GM12878 (cell line): Measurements from ENCODE around the gene RSPH9. TPM values are rescaled to one million over a fixed set of nuclear protein-coding genes. Genes with fewer than 3 reads are reported as not detected.

Experiments used
- CEBPB ChIP-seq, 2 experiments: fragments of 150-350 bp in 1 of 2; IDR thresholded peaks; 2 replicates each; pipeline ENCODE4 v1.6.1; 2012 to 2014; ENCODE audit warnings: low read depth in 2 of 2, low read length in 2 of 2, borderline replicate concordance in 1 of 2, inconsistent platforms in 1 of 2
- CHD1 ChIP-seq: IDR thresholded peaks from 2 replicates; pipeline ENCODE4 v1.6.1; 2012; ENCODE audit warnings: low read depth, low read length, improper control_type of control experiment
- DPF2 ChIP-seq: fragments of 450-650 bp; IDR thresholded peaks from 2 replicates; pipeline ENCODE4 v1.6.1; 2017; ENCODE audit warnings: mild to moderate bottlenecking
- EP300 ChIP-seq, 2 experiments: fragments of 150-350 bp in 1 of 2; IDR thresholded peaks; 2 replicates each; pipeline ENCODE4 v1.6.1; 2011 to 2012; ENCODE audit warnings: low read depth in 2 of 2, low read length in 2 of 2, borderline replicate concordance in 1 of 2, improper control_type of control experiment in 1 of 2, inconsistent platforms in 1 of 2; ENCODE audit not compliant: control insufficient read depth in 1 of 2
- KDM1A ChIP-seq: fragments of 200-600 bp; sonication (generic); IDR thresholded peaks from 2 replicates; pipeline ENCODE4 v1.6.1; 2016; ENCODE audit warnings: borderline replicate concordance
- PBX3 ChIP-seq: IDR thresholded peaks from 2 replicates; pipeline ENCODE4 v1.6.1; 2011; ENCODE audit warnings: mild to moderate bottlenecking, low read depth, low read length, moderate library complexity; ENCODE audit not compliant: insufficient replicate concordance
- SUZ12 ChIP-seq: fragments of 200-600 bp; sonication (generic); IDR thresholded peaks from one replicate; pipeline ENCODE4 v1.6.1; 2018; ENCODE audit warnings: antibody characterized with exemption, mild to moderate bottlenecking; ENCODE audit not compliant: unreplicated experiment
- YY1 ChIP-seq: IDR thresholded peaks from 2 replicates; pipeline ENCODE4 v1.6.1; 2011; ENCODE audit warnings: low read depth, mild to moderate bottlenecking, low read length
- ZBTB33 ChIP-seq: fragments of 450-650 bp; IDR thresholded peaks from 2 replicates; pipeline ENCODE4 v1.6.1; 2017; ENCODE audit warnings: mild to moderate bottlenecking
- ZBTB40 ChIP-seq: fragments of 450-650 bp; IDR thresholded peaks from 2 replicates; pipeline ENCODE4 v1.6.1; 2016; ENCODE audit warnings: mild to moderate bottlenecking, moderate library complexity, borderline replicate concordance
- polyA plus RNA-seq, 11 experiments: library from polyadenylated mRNA; depleted of rRNA in 4 of 11; unstranded in 6 of 11; stranded (reverse) in 5 of 11; fragments of >200 nt; fragmentation: Nextera tagmentation in 4 of 11; fragmentation: Illumina TruSeq in 1 of 11; extraction: Ambion mirVana in 4 of 11; extraction: Trizol in 1 of 11; gene quantifications; 1 replicate in 1 of 11; 2 replicates in 10 of 11; pipeline versions ENCODE4 v1.2.1 to v1.2.3, GENCODE V29; 2011 to 2016; ENCODE audit warnings: inconsistent platforms in 2 of 11, missing spikeins in 2 of 11, low read depth in 1 of 11
- total RNA-seq, 4 experiments: library from RNA; depleted of rRNA in 3 of 4; stranded (reverse); fragments of >200 nt in 3 of 4; fragmentation: Illumina TruSeq in 1 of 4; extraction: Trizol in 1 of 4; gene quantifications; 2 replicates each; pipeline versions ENCODE4 v1.2.1 to v1.2.3, GENCODE V29; 2013 to 2021

The RSPH9 gene
- total and polyA plus RNA-seq, 10 of the 15 experiments (the other 5 are each of a cell fraction or from before 2014, with no cell fraction given): 0.26 to 0.63 (median 0.36) TPM; not detected in 6

GRCh38 chr6:43683708-43684455 is 39.0 kb downstream of the RSPH9 start (continued):
- TF ChIP-seq EP300 (IDR thresholded peaks at IDR 0.05; ENCODE audit: borderline replicate concordance in 1 of 2, control insufficient read depth in 1 of 2, low read depth in 2 of 2, low read length in 2 of 2) (0 out of 4 replicates have a peak, but pooled peaks of 1 of the 2 experiments have one; percentile 39), DPF2 (peak; percentile 71; the same call in 1 of the 2 replicates), KDM1A (no peak), SUZ12 (no peak), YY1 (peak; percentile 52; the same call in 1 of the 2 replicates), ZBTB33 (no peak), CEBPB (IDR thresholded peaks at IDR 0.05; ENCODE audit: borderline replicate concordance in 1 of 2, low read depth in 2 of 2, low read length in 2 of 2) (no peak), CHD1 (no peak), PBX3 (no peak), ZBTB40 (peak; percentile 67; the same call in 1 of the 2 replicates)
